ENCODE measurements around the gene DEAF1. TPM values are rescaled to one million over a fixed set of nuclear protein-coding genes. Genes with fewer than 3 reads are reported as not detected.
A peak's percentile ranks its signal among the peaks of the same experiment; 100 is the strongest.

Gene DEAF1
- total and polyA plus RNA-seq, 2 of the 13 experiments (the other 11 are each of a cell fraction or from before 2014, with no cell fraction given): 22.3 to 29.6 TPM

DNA sequence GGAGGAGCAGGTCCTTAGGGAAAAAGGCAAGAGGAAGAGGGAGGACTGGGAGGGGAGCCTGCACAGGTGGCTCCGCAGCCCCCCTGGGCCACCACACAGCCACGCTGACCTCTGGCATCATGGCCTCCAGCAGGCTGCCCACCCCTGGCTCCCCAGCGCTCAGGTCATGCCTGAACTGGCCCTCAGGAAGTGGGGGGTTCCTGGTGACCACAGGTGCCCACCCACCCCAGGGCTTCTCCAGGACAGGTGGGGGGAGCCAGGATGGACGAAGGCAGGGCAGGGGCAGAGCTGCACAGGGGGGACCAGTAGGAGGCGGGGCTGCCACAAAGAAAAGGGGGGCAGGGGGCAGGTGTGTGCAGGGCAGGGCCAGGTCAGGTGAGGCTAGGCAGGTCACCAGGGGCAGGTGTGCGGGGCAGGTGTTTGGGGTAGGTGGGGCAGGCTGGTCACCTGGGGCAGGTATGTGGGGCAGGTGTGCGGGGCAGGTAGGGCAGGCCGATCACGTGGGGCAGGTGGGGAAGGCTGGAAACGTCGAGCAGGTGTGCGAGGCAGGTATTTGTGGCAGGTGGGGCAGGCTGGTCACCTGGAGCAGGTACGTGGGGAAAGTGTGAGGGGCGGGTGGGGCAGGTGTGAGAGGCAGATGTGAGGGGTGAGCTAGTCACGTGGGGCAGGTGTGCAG is 997 bp downstream of the DEAF1 start (continued):
- TF ChIP-seq, protein P1, sequence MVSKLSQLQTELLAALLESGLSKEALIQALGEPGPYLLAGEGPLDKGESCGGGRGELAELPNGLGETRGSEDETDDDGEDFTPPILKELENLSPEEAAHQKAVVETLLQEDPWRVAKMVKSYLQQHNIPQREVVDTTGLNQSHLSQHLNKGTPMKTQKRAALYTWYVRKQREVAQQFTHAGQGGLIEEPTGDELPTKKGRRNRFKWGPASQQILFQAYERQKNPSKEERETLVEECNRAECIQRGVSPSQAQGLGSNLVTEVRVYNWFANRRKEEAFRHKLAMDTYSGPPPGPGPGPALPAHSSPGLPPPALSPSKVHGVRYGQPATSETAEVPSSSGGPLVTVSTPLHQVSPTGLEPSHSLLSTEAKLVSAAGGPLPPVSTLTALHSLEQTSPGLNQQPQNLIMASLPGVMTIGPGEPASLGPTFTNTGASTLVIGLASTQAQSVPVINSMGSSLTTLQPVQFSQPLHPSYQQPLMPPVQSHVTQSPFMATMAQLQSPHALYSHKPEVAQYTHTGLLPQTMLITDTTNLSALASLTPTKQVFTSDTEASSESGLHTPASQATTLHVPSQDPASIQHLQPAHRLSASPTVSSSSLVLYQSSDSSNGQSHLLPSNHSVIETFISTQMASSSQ (IDR thresholded peaks at IDR 0.05; ENCODE audit: low read depth): no peak
- TF ChIP-seq, protein P1 (CRISPR knock-in tag; IDR thresholded peaks at IDR 0.05; ENCODE audit: borderline replicate concordance): no peak
- TF ChIP-seq ZNF644 (CRISPR knock-in tag; IDR thresholded peaks at IDR 0.05; ENCODE audit: low read depth): no peak
- no peak for TF ChIP-seq NFE2 (CRISPR knock-in tag; IDR thresholded peaks at IDR 0.05)
- TF ChIP-seq SPEN (CRISPR knock-in tag; IDR thresholded peaks at IDR 0.05; ENCODE audit: low read depth): 0 out of 2 replicates have a peak, but pooled peaks have one; percentile 0
- TF ChIP-seq MTA1 (CRISPR knock-in tag; IDR thresholded peaks at IDR 0.05; ENCODE audit: borderline replicate concordance): 0 out of 2 replicates have a peak, but pooled peaks have one; percentile 15
- TF ChIP-seq, protein P2, sequence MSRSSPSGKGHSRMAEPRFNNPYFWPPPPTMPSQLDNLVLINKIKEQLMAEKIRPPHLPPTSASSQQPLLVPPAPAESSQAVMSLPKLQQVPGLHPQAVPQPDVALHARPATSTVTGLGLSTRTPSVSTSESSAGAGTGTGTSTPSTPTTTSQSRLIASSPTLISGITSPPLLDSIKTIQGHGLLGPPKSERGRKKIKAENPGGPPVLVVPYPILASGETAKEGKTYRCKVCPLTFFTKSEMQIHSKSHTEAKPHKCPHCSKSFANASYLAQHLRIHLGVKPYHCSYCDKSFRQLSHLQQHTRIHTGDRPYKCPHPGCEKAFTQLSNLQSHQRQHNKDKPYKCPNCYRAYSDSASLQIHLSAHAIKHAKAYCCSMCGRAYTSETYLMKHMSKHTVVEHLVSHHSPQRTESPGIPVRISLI (CRISPR knock-in tag; IDR thresholded peaks at IDR 0.05; ENCODE audit: borderline replicate concordance): no peak
- no peak for TF ChIP-seq ZNF335 (CRISPR knock-in tag; IDR thresholded peaks at IDR 0.05)
- TF ChIP-seq, protein P3, sequence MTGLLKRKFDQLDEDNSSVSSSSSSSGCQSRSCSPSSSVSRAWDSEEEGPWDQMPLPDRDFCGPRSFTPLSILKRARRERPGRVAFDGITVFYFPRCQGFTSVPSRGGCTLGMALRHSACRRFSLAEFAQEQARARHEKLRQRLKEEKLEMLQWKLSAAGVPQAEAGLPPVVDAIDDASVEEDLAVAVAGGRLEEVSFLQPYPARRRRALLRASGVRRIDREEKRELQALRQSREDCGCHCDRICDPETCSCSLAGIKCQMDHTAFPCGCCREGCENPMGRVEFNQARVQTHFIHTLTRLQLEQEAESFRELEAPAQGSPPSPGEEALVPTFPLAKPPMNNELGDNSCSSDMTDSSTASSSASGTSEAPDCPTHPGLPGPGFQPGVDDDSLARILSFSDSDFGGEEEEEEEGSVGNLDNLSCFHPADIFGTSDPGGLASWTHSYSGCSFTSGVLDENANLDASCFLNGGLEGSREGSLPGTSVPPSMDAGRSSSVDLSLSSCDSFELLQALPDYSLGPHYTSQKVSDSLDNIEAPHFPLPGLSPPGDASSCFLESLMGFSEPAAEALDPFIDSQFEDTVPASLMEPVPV (CRISPR knock-in tag; IDR thresholded peaks at IDR 0.05): no peak
- no peak for TF ChIP-seq SIX1 (CRISPR knock-in tag; IDR thresholded peaks at IDR 0.05; ENCODE audit: borderline replicate concordance)
- TF ChIP-seq SP1 (IDR thresholded peaks at IDR 0.05): no peak
- no peak for TF ChIP-seq SP1 (CRISPR knock-in tag; IDR thresholded peaks at IDR 0.05)
- TF ChIP-seq ARNT (IDR thresholded peaks at IDR 0.05): no peak
- no peak for TF ChIP-seq ZNF737 (CRISPR knock-in tag; IDR thresholded peaks at IDR 0.05; ENCODE audit: borderline replicate concordance)
